ENCODE data around the gene MS4A14.

DNA sequence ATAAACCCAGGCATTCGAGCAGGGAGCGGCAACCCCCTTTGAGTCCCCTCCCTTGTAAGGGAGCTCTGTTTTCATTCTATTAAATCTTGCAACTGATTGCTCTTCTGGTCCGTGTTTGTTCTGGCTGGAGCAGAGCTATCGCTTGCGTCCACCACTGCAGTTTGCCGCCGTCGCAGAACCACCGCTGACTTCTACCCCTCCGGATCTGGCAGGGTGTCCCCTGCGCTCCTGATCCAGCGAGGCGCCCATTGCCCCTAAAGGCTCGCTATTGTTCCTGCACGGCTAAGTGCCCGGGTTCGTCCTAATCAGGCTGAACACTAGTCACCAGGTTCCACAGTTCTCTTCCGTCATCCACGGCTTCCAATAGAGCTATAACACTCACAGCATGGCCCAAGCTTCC lies 28.4 kb upstream of the MS4A14 start:
- TF ChIP-seq POLR2A (IDR thresholded peaks at IDR 0.05; ENCODE audit: low read depth, low read length) (no peak), POLR2AphosphoS5 (IDR thresholded peaks at IDR 0.05; ENCODE audit: low read depth, low read length) (no peak), TAF1 (IDR thresholded peaks at IDR 0.05; ENCODE audit: low read depth, low read length) (no peak)
